Measurements from ENCODE around the gene CCDC69.
"Not testable (repeated sequence)": the region's sequence is repeated elsewhere in the genome, so short reads cannot be mapped to it uniquely, and the experiment has no call there.

The CCDC69 gene

DNA sequence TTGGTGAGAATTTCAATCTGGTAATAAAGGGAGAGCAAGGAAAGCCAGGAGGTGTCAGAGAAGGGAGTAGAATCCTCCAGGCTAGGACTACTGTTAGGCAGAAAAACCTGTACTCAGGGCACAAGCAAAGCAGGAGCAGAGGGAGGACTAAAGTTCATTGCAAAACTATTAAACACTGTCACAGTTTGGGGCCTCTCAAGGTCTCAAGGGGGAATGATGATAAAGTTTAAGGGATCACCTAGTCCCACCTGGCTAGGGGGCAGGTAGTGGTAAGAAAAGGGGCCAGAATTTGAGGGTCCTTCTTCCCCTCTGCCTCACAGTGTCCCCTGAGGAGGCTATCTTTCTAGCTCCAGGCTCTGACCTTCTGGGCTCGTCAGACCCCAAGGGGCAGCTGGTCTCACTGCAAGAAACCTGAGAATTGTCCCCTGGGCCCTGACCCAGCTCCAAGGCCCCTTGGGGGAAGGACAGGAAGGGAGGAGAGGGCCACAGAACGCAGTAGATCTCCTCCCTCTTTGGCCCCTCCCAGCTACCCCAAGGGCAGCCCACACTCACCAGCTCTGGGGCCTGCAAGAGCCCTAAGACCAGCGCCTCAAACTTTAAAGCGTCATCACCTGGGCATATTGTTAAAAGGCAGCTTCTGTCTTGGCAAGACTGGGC, 974 bp downstream of the CCDC69 start:
- FAIRE-seq (no peak), DNase-seq (ENCODE audit: low spot score) (no peak)

DNA sequence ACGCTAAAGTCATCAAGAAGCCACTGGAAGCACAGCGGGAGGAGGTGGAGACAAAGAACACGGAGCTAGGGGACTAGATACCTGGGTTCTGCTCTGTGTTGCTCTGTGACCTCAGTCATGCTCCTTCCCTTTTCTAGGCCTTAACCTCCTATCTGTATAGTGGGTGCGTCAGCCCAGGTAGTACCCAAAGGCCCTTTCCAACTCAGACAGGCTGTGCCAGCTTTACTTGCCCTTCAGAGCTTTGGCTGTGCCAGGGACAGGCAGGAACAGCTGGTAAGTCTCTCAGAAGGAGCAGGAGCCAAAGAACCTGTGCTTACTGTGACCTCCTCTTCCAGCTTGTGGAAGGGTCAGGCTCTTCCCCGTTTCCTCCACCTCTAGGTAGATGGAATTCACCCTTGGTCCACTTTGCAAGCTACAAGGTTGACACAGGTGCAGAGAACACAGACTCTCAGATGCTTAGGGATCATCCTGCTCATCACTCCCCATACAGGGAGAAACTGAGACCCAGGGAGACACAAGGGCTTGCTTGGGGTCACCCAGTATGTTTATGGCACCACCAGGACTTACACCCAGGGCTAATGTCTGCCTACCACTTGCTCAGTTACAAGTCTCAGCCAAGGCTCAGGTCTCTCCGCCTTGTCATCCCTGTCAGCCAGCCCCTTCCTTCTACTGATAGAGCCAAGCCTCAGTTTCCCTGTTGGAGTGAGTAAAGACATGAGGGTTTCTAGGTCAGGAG, 1.7 kb downstream of the CCDC69 start:
- no peak for FAIRE-seq

GRCh38 chr5:151221574-151221973, 2.3 kb downstream of the CCDC69 start:
- DNase-seq (ENCODE audit: low spot score) (no peak), FAIRE-seq (no peak)

More for the DNA sequence above, 1.7 kb downstream of the CCDC69 start:
- DNase-seq (ENCODE audit: low spot score) = no peak

- DNase-seq (ENCODE audit: low spot score) = no peak
- FAIRE-seq = no peak
Measured at GRCh38 chr5:151219789-151220188, 4.1 kb downstream of the CCDC69 start.

GRCh38 chr5:151219138-151219537, 4.8 kb downstream of the CCDC69 start:
- FAIRE-seq (no peak), DNase-seq (ENCODE audit: low spot score) (no peak)

DNA sequence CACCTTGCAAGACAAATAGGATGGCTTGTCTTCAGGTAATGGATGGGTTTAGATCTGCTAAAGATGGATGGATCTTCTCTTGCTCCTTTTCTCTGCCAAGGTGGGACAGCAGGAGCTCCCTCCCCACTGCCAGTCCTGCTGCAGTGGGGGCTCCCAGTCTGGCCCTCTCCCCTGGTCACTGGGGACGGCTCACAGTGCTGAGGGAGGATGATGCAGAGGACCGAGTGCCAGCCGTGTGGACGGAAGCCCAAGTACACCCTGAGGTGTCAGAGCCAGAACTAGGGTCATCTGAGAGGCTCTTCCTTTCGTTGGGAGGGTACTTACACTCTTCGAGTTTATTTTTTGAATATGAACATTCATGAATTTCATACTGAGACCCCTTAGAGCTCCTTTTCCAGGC, 5.7 kb downstream of the CCDC69 start:
- no peak for DNase-seq (ENCODE audit: low spot score)
- no peak for FAIRE-seq

DNA sequence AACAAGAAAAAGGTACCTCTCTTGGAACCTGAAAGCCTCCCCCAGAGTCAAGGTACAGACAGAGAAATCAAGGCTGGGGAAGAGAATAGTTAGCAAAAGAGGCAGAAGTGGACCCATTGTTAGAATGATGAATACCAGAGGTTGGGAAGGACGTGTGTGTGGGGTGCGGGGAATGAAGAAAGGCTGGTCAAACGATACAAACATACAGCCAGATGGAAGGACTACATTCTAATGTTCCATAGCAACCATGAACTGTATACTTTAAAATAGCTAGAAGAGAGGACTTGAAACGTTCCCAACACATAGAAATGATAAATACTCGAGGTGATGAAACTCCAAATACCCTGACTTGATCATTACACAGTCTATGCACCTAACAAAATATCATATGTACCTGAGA, 7.1 kb downstream of the CCDC69 start:
- DNase-seq (ENCODE audit: low spot score) (no peak), FAIRE-seq (no peak)

DNA sequence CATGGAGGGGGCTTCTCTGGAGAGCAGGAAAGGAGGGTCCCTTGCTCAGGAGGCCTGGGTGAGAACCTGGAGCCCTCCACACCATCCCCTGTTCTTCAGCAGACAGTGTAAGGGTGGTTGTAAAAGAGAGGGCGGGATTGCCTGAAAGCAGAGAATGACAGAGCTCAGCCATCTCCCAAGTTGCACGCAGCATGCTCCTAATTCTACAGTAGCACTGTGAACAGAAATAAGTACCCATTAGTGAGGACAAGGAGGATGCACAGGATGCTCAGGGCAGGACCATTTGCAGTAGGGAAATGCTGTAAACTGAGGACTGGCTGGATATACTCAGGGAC, 8.4 kb downstream of the CCDC69 start:
- FAIRE-seq = no peak

GRCh38 chr5:151214614-151215545, 9.0 kb downstream of the CCDC69 start:
- no peak for FAIRE-seq

More for the DNA sequence above, 8.4 kb downstream of the CCDC69 start:
- DNase-seq (ENCODE audit: low spot score) = no peak

DNA sequence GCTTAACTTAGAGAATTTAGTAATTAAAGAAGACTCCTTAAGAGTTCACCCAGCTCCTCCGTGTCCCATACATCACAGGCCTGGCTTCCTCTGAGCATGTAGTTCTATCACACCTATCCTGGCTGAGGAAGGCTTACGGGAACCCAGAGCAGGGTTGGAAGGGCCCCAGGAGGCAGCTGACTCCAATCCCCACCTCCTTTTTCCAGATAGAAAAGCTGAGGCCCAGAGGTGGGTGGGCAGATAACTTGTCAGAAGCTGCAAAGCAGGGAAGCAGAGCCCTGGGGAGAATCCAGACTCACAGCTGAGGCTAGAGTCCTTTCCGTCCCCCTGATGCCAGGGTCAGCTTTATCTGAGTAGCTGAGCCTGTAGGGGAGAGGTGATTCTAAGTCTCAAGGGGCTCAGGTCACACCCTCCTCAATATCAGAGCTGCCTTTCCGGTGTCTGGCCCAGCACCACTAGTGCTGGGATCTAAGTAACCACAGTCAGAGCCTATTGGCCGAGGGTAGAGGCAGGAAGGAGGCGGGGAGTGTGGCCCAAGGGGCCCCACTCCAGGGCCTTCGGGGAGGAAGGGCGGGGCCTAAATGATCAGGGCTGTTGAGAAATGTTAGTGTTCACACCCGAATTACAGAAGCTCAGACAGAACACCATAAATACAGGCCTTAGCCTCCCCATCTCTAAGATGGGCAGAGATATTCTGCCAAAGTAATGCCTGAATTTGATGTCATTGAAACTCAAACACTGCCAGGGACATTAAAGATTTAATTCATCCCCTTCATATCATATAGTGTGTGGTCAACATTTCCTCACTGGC, 9.9 kb downstream of the CCDC69 start:
- no peak for DNase-seq (ENCODE audit: low spot score)
- FAIRE-seq = no peak

More at GRCh38 chr5:151214614-151215545, 9.0 kb downstream of the CCDC69 start:
- no peak for DNase-seq (ENCODE audit: low spot score)

DNA sequence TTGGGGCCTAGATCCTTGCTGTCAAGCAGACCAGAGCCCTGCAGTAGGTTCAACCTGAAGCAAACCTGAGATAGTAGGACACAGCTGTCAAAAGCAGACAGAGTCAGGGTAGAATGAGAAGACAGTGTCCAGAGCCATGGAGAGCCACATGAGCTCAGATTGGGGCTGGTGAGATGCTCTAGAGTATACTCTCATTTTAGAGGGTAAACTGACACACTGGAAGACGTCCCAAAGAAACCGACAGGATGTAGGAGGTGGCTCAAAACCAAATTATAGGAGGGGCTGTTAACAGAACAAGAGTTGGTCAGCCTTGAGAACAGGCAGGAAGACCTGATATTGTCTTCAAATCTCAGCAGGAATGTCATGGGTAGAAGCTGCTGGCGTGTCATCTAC, 11.5 kb downstream of the CCDC69 start:
- no peak for FAIRE-seq

GRCh38 chr5:151208481-151208914, 15.4 kb downstream of the CCDC69 start:
- no peak for FAIRE-seq
- no peak for DNase-seq (ENCODE audit: low spot score)

More for the DNA sequence above, 11.5 kb downstream of the CCDC69 start:
- DNase-seq (ENCODE audit: low spot score) = no peak

DNA sequence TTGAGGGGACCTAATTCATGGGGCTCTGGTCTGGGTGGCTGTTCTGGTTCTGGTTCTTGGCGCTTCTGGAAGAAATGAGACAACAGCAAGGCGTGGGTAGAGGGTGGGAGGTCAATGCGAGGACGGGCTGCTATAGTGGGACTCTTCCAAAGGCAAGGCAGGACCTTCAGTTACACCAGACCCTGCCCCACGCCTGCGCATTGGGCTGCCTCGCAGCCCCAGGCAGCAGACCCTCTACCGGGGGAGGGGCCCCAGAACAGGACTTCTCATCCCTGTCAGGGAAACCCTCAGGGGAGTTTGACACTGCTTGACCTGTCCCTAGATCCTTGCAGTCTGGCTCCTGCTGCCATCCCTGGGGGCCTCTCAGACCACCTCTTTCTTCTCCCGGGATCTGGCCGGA, 18.5 kb downstream of the CCDC69 start:
- no peak for FAIRE-seq
- no peak for DNase-seq (ENCODE audit: low spot score)

- no peak for DNase-seq (ENCODE audit: low spot score)
- no peak for FAIRE-seq
Measured at GRCh38 chr5:151204051-151204450, 19.8 kb downstream of the CCDC69 start.

GRCh38 chr5:151202381-151203139, 21.3 kb downstream of the CCDC69 start:
- DNase-seq (ENCODE audit: low spot score) (peak; percentile 56), FAIRE-seq (no peak)

- DNase-seq (ENCODE audit: low spot score) = no peak
- FAIRE-seq = no peak
Measured at GRCh38 chr5:151200913-151201595, 22.8 kb downstream of the CCDC69 start.

DNA sequence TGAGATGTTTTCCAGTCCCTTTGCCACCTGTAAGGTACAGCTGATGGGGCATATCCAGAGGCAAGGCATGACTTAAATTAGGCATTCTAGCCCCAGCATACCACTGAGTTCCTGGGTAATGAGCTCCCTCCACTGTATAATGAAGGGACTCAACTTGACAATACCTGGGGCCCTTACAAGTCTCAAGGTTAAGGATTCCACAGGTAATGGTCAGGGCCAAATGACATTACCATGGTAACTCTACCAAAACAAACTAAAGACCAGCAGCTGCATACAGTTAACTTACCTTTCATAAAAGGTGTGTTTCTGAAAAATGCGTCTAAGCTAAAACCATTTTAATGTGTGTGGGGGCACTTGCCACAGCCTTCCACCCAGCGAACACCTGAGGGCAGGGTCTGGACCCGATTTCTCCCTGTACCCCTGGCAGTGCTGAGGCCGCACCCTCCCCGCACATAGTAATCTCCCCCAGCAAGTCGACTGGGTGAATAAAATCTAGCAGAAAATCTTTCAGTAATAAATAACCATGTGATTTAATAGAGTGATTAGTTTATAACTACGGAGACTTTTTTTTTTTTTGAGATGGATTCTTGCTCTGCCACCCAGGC, 24.2 kb downstream of the CCDC69 start:
- DNase-seq (ENCODE audit: low spot score) (no peak), FAIRE-seq (no peak)

DNA sequence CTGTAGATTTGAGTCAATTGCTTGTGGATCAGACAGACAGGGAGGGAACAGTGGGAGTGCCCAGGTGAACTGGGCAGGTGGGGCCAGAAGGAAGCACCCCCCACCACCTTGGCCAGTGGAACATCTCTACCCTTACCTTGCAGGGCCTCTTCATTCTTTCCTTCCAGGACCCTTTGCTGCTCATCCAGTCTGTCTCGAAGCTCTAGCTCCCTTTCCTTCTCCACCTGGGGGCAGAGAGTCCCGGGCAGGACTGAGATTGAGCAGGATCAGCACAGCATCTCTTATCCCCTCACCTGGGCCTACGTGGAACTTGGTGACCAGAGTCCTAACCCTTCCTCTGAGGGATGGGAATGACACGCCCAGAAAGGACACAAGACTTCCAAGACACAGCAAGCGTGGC, 25.0 kb downstream of the CCDC69 start:
- no peak for FAIRE-seq
- DNase-seq (ENCODE audit: low spot score) = no peak

DNA sequence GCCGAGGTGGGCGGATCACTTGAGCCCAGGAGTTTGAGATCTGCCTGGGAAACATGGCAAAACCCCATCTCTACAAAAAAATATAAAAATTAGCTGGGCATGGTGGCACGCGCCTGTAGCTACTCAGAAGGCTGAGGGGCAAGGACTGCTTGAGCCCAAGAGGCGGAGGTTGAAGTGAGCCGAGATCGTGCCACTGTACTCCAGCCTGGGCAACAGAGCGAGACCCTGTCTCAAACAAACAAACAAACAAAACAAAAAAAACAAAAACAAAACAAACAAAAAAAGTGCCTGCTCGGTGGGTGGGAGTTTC, 26.6 kb downstream of the CCDC69 start:
- FAIRE-seq; DNase-seq (ENCODE audit: low spot score): not testable (repeated sequence)

All from RCC 7860 (cell line).